ENCODE results near the gene OR6B1. TPM values are rescaled to one million over a fixed set of nuclear protein-coding genes. Genes with fewer than 3 reads are reported as not detected.

The OR6B1 gene
- total and polyA plus RNA-seq, 9 of the 15 experiments (the other 6 are each of a cell fraction or from before 2014, with no cell fraction given): not detected

DNA sequence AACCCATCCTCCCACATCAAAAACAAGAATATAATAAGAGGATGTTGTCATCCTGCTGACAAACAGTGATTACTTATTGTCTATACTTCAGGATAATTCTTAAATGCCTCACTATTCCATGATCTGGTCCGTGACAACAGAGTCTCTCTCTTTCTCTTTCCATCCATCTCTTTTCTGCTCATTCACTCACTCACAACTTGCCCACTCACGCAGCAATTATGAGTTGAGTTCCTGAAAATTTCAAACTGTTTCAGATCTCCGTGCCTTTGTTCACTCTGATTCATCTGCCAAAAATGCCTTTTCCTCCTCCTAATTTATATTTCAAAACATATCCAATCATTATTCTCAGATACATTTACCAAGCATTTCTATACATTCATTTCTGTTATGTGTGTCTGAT is 1.4 kb downstream of the OR6B1 start:
- Histone ChIP-seq H4K20me1 (replicated peaks; ENCODE audit: control insufficient read depth, insufficient read depth, low read length) (no peaks in the 10 kb centered on the region), H3K27me3 (ENCODE audit: control insufficient read depth in 2 of 2, insufficient read depth in 2 of 2, low read length in 2 of 2) (peaks cover 0 to 5% of the 10 kb centered on the region in 2 experiments; a peak in 1 of 5 replicates), H2AFZ (ENCODE audit: low read depth, low read length) (no peak overlapping the region), H3K9ac (ENCODE audit: insufficient read depth in 1 of 2, low read depth in 2 of 2, low read length in 2 of 2) (no peak overlapping the region), H3K9me1 (ENCODE audit: control insufficient read depth, insufficient read depth, low read length) (no peaks in the 10 kb centered on the region), H3K27ac (ENCODE audit: extremely low read depth, low read depth, low read length) (no peak overlapping the region), H3K4me3 (no peak overlapping the region), H3K9me3 (replicated peaks; ENCODE audit: control insufficient read depth, insufficient read depth, low read depth, low read length) (no peaks in the 10 kb centered on the region), H3K36me3 (ENCODE audit: control insufficient read depth, insufficient read depth, low read length) (no peaks in the 10 kb centered on the region), H3K79me2 (ENCODE audit: control insufficient read depth, insufficient read depth, low read length) (no peaks in the 10 kb centered on the region), H3K4me2 (ENCODE audit: insufficient read depth, low read length) (no peak overlapping the region), H3K4me1 (replicated peaks in 1 of 2; ENCODE audit: control insufficient read depth in 2 of 2, insufficient read depth in 2 of 2, low read length in 2 of 2) (no peaks in the 10 kb centered on the region)
- ChIA-PET POLR2A (no interaction called here), CTCF (ENCODE audit: low intra/inter-chr PET ratio) (no interaction called here)
- no peak for DNase-seq (ENCODE audit: extremely low read depth in 1 of 4, low spot score in 3 of 4)
- WGBS (ENCODE audit: insufficient coverage, low coverage, missing lambda C conversion rate): 5% methylated on average over 3 of the region's 3 CpGs
- in situ Hi-C loops (cut with MboI) (no loop called here), intact Hi-C loops (cut with micrococcal nuclease) (no loop called here)
- no peak for ATAC-seq
- TF ChIP-seq POLR2AphosphoS5 (IDR thresholded peaks at IDR 0.05; ENCODE audit: control insufficient read depth, insufficient read depth, low read depth, low read length) (no peak), MTA3 (IDR thresholded peaks at IDR 0.05; ENCODE audit: borderline replicate concordance) (no peak), CBFA2T3 (IDR thresholded peaks at IDR 0.05) (no peak), ZNF311 (CRISPR knock-in tag; IDR thresholded peaks at IDR 0.05) (no peak), ESRRA (IDR thresholded peaks at IDR 0.05; ENCODE audit: borderline replicate concordance, low read depth) (no peak), NR4A1 (CRISPR knock-in tag; IDR thresholded peaks at IDR 0.05) (no peak), NR4A1 (tag; IDR thresholded peaks at IDR 0.05) (no peak), ILF3 (IDR thresholded peaks at IDR 0.05; ENCODE audit: borderline replicate concordance) (no peak), ARHGAP35 (IDR thresholded peaks at IDR 0.05; ENCODE audit: partially characterized antibody) (no peak), ERF (CRISPR knock-in tag; IDR thresholded peaks at IDR 0.05) (no peak), DPF2 (IDR thresholded peaks at IDR 0.05) (no peak), KLF1 (tag; IDR thresholded peaks at IDR 0.05) (no peak), CCNT2 (IDR thresholded peaks at IDR 0.05; ENCODE audit: borderline replicate concordance, extremely low read depth, insufficient read length, low read depth, low read length) (no peak)
- TF ChIP-seq, protein P1, sequence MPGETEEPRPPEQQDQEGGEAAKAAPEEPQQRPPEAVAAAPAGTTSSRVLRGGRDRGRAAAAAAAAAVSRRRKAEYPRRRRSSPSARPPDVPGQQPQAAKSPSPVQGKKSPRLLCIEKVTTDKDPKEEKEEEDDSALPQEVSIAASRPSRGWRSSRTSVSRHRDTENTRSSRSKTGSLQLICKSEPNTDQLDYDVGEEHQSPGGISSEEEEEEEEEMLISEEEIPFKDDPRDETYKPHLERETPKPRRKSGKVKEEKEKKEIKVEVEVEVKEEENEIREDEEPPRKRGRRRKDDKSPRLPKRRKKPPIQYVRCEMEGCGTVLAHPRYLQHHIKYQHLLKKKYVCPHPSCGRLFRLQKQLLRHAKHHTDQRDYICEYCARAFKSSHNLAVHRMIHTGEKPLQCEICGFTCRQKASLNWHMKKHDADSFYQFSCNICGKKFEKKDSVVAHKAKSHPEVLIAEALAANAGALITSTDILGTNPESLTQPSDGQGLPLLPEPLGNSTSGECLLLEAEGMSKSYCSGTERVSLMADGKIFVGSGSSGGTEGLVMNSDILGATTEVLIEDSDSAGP (CRISPR knock-in tag; IDR thresholded peaks at IDR 0.05): no peak
- TF ChIP-seq, protein P2, sequence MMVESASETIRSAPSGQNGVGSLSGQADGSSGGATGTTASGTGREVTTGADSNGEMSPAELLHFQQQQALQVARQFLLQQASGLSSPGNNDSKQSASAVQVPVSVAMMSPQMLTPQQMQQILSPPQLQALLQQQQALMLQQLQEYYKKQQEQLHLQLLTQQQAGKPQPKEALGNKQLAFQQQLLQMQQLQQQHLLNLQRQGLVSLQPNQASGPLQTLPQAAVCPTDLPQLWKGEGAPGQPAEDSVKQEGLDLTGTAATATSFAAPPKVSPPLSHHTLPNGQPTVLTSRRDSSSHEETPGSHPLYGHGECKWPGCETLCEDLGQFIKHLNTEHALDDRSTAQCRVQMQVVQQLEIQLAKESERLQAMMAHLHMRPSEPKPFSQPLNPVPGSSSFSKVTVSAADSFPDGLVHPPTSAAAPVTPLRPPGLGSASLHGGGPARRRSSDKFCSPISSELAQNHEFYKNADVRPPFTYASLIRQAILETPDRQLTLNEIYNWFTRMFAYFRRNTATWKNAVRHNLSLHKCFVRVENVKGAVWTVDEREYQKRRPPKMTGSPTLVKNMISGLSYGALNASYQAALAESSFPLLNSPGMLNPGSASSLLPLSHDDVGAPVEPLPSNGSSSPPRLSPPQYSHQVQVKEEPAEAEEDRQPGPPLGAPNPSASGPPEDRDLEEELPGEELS (CRISPR knock-in tag; IDR thresholded peaks at IDR 0.05; ENCODE audit: borderline replicate concordance): no peak
- no TSS peak for BruUV-seq (replicated peaks)
- no peak for FAIRE-seq
